Stimulated activated CD4-positive, alpha-beta T cell treated with anti-CD3 and anti-CD28 coated beads, Interleukin-2, amount 100 ng/mL, for 4 hours (primary cell): ENCODE measurements around the gene NIFK.
"Not testable (repeated sequence)": the region's sequence is repeated elsewhere in the genome, so short reads cannot be mapped to it uniquely, and the experiment has no call there.

Experiments used
- DNase-seq: peaks from one replicate; pipeline ENCODE4 v3.0.0-alpha.2; 2020; ENCODE audit warnings: low read depth

NIFK gene

DNA sequence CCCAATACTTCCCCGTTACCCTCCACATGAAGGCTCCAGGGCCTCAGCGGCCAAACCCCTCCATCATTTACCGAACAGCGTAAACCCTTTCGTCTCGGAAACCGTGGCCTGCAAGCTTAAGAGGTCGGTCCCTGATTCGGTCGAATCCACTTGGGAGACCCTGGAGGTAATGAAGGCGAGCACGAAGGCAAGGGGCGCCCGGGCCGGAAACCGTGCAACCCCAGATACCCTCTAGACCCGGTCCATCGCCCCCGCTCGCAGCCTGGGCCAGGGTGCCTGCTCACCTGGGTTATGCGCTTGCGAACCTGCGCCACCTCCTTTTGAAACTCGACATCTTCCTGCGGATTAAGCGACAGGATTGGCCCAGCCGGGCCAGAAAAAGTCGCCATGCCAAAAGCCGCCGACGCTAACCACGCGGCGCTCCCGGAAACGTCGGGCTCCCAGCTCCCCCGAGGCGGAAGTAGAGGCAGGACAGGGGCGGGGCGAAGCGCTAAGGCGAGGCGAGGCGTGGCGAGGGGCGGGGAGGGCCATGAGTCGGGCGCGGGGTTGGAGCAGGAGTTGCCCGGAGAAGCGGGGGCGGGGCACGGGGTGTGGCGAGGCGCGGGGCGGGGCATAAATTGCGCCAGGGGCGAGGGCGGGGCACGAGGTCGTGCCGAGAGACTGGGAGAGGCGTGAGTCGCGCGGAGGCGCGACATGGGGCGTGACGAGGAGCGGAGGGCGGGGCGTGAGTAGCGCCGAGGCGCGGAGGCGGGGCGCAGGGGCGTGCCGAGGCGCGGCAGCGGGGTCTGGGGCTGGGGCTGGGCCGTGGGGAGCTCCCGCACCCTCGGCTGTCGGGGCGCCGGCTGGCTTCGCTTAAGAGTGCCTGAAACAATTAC, at the start of gene NIFK:
Gene NIFK, minus strand, starts transcription at position 414 of the 875 bp plus-strand sequence. Its CDS starts 25 bp downstream, at position 389.
- peak; percentile 100 for DNase-seq

DNA sequence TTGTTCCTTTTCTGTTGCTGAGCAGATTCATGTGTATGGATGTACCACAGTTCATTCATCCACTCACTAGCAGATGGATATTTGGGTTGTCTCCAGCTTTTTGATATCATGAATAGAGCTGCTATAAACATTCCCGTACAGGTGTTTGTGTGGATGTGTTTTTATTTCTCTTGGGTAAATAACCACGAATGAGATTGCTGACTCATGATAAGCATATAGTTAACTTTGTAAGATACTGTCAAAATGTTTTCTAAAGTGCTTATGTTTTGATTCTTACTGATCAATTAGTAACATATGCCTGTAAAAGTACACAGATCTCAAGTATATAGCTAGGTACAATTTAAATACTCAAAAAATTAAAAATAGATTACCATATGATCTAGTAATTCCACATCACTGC, 46.5 kb upstream of the NIFK start:
- DNase-seq, result no peak

DNA sequence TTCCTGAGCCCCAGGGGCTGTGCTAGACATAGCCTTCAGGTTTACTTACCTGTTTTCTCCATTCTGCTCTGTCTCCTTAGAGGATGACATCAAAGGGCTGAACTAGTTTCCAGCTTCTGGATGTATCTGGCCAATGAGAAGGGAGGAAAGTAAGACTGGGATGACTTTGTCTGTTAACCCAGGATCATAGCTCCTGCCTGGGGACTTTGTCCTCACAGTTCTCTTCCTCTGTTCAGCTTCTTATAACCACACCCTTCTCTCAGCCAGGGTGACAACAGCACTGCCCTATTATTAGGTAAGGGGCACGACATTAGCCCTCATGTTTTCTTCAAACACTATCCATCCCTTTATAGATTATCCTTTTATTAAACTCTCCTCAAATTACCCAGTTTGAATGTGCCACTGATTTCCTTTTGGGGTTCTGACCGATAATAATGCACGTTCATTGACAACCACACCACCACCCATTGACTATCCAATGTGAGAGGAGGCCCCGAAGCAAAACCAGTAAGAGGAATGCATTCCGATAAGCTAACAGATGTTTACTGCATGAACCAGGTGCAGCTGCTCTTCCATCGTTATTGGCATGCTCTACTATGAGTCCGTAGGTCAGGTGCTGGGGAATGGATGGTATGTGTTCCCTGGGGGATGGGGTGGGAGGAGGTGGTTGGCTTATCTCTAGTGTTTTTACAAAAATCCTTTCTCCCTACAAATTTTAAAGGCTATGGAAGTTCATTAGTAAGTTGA, 42.2 kb upstream of the NIFK start:
- DNase-seq, result no peak

DNA sequence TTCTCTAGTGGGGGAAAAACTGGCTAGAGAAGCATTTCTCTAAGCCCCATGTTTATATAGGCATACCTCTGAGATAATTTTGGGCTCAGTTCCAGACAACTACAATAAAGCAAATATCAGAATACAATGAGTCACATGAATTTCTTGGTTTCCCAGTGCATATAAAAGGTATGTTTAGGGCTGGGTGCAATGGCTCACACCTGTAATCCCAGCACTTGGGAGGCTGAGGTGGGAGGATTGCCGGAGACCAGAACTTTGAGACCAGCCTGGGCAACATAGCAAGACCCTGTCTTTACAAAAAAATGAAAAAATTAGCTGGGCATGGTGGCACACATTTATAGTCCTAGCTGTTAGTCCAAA, 41.0 kb upstream of the NIFK start:
- DNase-seq, result no peak

DNA sequence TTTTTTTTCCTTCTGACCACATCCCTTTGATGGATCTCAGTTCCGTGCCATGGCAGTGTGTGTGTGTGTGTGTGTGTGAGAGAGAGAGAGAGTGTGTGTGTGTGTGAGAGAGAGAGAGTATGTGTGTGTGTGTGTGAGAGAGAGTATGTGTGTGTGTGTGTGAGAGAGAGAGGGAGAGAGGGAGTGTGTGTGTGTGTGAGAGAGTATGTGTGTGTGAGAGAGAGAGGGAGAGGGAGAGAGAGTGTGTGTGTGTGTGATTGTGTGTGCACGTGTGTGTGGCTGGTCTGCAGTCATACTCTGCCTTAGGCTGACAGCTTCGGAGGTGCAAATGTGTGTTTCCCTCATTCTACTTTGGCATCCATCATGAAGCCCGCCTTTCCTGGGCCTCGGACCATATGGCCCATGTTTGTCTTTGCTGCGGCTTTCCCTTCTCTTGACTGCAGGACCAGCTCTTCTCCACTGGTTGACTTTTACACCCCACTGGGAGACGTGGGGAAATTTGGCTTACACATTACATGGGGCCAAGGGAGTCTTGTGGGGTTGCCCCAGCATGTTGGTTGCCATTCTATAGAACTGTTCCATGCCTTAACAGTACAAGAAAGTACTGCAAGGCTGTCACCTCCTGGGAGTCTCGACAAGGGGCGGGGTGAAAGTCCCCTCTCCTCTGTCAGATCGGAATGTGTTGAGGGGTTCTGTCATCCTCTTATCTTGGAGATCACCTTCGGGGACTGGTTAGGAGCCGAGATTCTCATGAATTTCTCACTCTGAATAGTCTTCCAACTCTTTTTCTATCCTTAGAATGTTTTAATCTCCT, 40.4 kb upstream of the NIFK start:
- no peak for DNase-seq

DNA sequence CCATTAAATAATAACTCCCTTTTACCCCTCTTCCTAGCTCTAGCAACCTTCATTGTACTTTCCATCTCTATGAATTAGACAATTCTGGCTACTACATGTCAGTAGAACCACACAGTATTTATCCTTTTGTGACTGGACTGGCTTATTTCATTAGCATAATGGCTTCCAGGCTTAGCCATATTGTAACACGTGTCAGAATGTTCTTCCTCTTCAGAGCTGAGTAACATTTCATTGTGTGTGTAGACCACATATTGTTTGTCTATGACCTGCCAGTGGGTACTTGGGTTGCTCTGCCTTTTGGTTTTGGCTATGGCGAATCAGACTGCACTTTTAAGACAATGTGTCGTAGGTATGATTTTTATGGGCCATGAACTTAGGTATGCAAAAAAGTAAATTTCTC, 39.7 kb upstream of the NIFK start:
- no peak for DNase-seq

DNA sequence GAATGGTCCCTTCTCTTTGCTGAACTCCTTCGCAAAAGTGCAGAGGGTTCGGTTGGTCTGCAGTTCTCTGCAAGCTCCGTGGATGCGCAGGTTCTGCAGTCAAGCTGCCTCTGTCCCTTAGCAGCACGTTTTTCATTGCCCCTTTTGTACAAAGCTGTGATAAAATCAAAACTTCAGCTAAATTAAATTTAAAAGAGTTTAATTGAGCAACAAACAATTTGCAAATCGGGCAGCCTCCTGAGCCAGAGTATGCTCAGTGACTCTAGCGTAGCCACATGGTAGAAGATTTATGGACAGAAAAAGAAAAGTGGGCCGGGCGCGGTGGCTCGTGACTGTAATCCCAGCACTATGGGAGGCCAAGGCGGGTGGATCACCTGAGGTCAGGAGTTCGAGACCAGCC, 37.6 kb upstream of the NIFK start:
- DNase-seq, result no peak

DNA sequence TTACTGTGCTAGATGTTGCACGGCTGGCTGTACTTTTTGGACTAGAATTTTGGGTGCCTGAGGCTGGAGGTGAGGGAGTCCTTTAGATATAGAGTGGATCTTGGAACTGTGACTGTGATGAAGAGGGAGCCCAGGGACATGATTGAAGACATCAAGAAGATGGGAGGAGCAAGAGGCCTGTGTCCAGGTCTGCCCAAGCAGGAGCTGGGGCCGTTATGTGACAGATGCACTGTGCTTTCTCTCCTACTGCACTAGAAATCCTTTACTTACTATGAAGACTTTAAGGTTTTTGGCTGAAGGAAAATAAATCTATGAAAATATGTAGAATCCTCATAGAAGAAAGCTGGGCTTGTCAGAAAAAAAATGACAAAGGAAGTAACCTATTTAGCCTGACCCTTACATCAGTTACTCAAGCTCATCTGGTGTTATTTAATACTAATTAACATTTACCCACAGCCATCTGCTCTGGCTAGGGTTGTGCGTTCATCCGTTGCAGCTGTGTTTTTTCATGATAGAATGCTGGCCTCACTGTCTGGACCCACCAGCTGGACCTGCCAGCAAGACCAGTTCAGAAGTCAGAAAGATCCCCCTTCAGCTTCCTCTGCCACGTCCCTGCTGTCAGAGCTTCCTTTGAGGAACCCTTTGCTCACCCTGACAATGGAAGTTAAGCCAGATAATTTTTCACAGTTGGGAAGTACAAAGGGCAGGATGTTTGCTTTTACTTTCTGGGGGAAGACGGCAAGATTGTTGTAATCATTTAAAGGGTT, 35.5 kb upstream of the NIFK start:
- DNase-seq, result no peak

DNA sequence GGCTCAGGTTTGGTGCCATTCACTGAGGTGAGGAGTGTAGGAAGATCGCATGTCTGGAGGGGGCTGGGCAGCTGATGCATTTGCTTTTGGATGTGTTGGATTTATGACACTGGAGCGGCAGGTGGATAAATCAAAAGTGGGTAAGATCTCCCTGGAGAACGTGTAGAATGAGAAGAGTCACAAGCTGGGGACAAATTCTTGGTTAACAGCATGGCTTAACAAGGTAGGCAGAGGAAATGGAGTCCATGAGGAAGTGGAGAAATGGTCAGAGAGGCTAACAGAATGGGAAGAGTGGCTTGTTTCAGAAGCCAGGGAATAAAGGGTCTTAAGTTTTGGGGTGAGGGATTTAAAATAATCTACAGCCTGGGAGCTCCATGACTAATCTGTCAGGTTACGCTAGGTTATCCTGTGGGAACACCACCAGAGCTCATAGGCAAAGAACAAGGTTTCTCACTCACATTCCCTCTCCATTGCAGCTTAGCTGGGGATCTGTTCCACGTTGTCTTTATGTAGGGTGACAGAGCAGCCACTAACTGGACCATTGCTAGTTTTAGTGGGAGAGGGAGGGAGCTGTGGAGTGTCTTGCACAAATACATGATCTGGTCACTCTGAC, 31.6 kb upstream of the NIFK start:
- no peak for DNase-seq

DNA sequence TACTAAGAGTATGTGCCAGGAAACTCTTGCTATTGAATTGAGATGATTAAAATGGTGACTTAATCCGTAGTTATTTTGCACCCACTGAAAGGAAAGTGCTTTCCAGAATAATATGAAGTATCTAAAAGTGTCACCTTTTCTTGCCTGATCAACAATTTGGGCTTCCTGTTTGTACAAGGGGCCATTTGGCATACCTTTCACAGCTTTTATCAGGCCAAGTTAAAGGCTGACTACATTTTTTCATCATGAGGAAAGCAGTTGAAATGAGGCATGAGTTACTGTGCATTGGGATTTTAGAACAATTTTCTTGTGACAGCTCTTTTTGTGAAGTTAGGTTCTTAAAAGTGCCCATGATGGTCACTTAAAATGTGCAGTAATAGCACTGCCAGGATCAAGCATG, 29.9 kb upstream of the NIFK start:
- no peak for DNase-seq

DNA sequence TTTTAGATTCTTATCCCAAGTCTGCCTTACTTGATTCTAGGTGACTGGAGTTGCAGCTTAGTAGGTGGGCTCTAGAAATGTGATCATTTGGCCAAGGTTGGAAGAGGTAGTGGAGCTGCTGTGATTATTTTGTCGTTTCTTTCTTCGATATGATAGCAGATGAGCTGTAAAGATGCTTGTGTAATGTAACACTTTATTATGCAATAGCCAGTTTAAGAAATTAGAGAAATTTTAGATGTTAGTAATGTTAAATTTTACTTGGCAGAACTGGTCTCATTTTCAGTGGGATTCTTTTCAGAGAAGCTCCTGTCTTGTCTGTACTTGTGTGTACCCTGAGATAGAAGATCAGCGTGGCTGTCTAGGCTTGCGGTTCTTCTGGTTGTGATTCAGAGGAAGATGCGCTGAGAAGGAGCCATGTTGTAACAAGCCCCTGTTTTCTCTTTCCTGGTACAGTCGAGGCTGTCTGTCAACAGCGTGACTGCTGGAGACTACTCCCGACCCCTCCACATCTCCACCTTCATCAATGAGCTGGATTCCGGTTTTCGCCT, 28.1 kb upstream of the NIFK start:
- no peak for DNase-seq

DNA sequence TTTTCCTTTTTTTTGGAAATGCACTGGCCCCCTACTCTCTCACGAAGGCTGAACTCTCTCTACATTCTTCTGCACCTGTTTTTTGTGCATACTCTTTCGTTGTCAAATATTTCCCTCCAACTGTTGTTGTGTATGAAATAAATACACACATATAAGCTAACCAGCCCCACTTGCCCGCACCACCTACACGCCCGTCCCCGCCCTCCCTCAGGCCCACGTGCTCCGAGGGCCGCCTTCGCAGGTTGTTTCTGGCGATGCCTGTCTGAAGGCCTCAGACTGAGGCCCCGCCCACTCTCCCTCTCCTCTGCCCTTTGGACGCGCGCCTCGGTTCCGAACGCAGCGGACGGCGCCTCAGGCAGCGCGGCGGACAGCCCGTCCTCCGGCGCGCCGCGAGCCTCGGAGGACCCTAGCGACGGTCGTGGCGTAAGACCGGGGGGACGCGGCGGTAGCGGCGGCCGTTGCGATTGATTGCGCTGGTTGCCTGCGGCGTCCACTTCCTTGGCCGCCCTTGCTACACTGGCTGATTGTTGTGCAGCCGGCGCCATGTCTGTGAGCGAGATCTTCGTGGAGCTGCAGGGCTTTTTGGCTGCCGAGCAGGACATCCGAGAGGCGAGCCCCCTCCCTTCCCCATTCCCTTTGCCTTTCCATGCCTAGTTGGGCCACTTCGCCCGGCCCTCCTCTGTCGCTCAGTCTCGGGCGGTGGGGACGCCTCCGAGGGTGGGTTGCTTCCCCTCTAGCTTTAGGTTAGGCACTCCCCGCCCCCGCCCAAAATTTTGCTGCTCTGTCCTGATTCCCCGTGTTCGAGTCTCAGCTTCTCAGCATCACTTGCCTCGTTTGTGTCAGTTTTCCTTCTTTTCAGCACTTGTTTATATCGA, 18.8 kb upstream of the NIFK start, which contains the start of gene TSN:
Gene TSN, plus strand, starts transcription at position 415 of the 875 bp plus-strand sequence. Its CDS starts 129 bp downstream, at position 544.
- DNase-seq, result peak; percentile 97

DNA sequence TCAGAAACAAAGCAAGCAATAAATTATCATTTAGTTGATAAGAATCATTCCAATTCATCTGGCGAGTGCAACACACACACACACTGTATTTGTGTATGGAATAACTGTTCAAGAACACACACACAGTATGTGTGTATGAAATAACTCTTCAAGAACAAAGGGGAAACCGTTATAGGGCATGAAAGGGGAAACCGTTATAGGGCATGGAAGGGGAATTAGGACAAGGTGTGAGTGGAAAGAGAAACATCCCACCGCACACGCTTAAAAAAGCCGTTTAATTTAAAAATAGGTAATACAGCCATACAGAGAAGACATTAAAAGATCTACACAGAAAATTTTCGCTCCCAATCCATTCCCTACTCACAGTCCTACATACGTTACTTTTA, 18.2 kb upstream of the NIFK start:
- no peak for DNase-seq

DNA sequence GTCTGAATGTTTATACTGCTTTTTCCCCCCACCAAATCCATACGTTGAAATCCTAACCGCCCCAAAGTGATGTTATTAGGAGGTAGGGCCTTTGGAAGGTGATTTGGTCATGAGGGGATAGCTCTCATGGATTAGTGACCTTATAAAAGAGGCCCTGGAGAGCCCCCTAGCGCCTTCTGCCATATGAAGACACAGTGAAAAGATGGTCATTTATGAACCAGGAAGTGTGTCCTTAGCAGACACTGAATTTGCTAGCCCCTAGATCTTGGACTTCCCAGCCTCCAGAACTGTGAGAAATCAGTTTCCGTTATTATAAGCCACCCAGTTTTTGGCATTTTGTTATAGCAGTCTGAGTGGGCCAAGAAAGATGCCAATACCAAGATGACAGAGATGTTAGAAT, 11.5 kb upstream of the NIFK start:
- no peak for DNase-seq

DNA sequence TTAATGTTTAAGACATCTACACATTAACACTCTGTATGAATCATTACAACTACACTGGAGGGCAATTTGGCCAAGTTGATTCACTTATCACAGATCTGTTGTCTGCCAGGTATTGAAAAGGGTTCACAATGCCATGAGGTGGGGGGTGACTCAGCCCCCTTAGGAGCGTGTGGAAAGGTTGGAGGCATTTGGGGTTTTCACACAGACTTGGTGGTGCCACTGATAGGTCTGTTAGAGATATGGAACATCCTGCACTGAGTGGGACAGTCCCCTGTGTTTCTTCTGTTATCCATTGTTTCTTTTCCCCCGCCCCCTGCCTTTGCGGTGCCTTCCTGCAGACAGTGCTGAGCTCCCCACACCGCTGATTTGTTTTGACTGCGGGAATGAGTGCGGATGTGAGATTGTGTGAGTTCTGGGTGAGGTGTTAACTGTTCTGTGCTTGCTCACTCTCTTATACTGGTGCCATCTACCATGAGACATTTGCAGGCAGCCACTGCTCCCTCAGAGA, 9.4 kb upstream of the NIFK start:
- no peak for DNase-seq

DNA sequence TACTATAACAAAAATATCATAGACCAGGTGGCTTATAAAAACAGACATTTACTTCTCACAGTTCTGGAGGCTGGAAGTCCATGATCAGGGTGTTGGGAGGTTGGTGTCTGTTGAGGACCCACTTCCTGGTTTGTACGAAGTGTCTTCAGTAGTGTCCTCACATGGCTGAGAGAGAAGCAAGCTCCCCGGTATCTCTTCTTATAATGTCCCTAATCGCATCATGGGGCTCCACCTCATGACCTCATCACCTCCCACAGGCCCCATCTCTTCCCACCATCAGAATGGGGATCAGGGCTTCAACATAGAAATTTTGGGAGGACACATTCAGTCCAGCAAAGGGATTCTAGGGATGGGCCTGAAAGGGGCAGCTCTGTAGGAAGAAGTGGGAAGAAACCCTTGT, 4.8 kb upstream of the NIFK start:
- DNase-seq, result no peak

DNA sequence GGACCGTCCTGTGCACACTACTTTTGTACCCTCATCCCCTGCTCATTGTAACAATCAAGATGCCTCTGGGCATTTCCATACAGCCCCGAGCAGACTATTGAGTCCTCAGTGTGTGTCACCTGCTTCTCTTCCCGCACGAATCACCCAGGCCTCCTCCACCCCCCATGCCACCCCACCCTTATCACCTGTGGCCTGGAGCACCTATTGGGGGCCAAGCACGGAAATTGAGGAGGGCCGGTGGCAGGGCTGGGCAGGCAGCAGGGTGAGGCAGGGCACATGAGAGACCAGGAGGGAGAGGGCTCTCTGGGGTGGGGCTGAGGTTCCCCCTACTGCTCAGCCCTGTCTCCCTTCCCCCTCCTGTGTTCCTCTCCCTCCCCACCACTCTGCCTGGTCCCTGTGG, 4.3 kb upstream of the NIFK start:
- DNase-seq, result no peak

DNA sequence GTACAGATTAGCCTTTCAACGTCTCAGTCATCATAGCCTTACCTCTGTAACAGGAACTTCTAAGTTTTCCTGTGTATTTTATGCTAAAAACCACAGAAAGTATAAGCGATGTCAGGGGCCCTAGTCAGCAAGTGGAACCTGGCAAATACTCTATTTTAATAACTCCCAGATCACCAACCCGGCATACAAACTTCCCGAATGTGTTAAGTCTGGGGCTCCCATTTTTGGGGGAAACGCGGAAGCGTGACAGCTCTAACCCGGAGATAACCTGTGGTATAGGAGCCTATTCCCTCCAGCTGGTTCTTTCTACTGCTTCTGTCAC, 574 bp downstream of the NIFK start:
- no peak for DNase-seq

DNA sequence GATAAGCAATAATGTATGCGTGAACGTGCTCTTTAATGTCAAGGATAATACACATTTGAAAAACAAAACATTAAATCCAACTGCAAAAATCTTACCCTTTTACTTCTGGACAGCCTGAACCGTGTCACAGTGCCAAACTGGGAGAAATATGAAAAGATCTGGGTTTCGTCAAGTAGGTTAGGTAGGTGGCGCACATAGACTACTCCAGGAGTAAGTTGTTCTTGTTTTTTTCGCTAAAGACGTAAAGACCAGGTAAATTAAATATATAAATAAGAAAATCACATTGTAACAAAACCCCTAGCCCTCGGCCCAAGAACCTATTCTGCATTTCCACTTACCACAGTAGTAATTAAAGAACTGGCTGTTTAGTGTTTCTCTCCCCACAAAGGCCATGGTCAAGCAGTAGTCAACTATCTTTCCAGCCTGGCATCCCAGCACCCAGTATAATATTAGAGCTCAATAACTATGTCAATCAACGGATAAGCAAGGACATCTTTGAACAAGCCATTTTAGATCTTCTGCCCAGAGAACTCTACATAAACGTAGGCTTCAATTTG, 1.1 kb downstream of the NIFK start:
- no peak for DNase-seq

DNA sequence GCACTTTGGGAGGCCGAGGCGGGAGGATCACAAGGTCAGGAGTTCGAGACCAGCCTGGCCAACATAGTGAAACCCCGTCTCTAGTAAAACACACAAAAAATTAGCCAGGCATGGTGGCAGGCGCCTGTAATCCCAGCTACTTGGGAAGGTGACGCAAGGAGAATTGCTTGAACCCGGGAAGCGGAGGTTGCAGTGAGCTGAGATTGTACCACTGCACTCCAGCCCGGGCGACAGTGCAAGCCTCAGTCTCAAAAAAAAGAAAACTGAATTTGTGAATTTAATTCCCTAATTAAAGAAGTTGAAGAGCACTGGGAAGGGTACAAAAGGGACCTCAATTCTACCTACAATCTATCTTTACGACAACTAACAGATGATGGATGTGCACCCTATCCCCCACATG, 2.1 kb downstream of the NIFK start:
- not testable (repeated sequence) for DNase-seq
